Measurements from ENCODE around the gene C6orf132. TPM values are rescaled to one million over a fixed set of nuclear protein-coding genes. Genes with fewer than 3 reads are reported as not detected.

The C6orf132 gene
- total RNA-seq, 4 donors from 2014 or later = 0.22 to 4.7 (median 2.2) TPM

- Histone ChIP-seq H3K9me3 (no peaks in the 10 kb centered on the region), H3K36me3 (no peaks in the 10 kb centered on the region), H3K27ac (no peak overlapping the region), H3K4me3 (no peak overlapping the region), H3K27me3 (peaks cover 0 to 5% of the 10 kb centered on the region in 2 donors), H3K4me1 (peaks cover 0 to 10% (median 0%) of the 10 kb centered on the region in 4 donors)
- TF ChIP-seq EP300 (IDR thresholded peaks at IDR 0.05) (no peak), CTCF (IDR thresholded peaks at IDR 0.05) (no peak), POLR2A (IDR thresholded peaks at IDR 0.05) (no peak)
- WGBS, 2 donors = 42 to 49% methylated on average over 14 of the region's 14 CpGs
- no peak for DNase-seq (ENCODE audit: low spot score in 2 of 2)
These were observed 5.8 kb downstream of the C6orf132 start for GRCh38 chr6:42136508-42137193.

GRCh38 chr6:42135722-42136121, 6.7 kb downstream of the C6orf132 start:
- DNase-seq (ENCODE audit: low spot score in 2 of 2) = no peak
- WGBS, 2 donors = 91 to 92% methylated on average over 2 of the region's 2 CpGs
- Histone ChIP-seq H3K4me1 (peaks cover 0 to 10% (median 0%) of the 10 kb centered on the region in 4 donors), H3K27me3 (no peaks in the 10 kb centered on the region), H3K27ac (no peak overlapping the region), H3K36me3 (no peaks in the 10 kb centered on the region), H3K9me3 (no peaks in the 10 kb centered on the region), H3K4me3 (no peak overlapping the region)
- TF ChIP-seq POLR2A (IDR thresholded peaks at IDR 0.05) = no peak

GRCh38 chr6:42135161-42135560, 7.3 kb downstream of the C6orf132 start:
- 72 to 73% methylated on average over 9 to 12 of the region's 12 CpGs for WGBS, 2 donors
- H3K27ac ChIP-seq = no peak overlapping the region

GRCh38 chr6:42133926-42134325, 8.5 kb downstream of the C6orf132 start:
- Histone ChIP-seq H3K9me3 (no peaks in the 10 kb centered on the region), H3K4me3 (no peak overlapping the region), H3K4me1 (no peaks in the 10 kb centered on the region), H3K36me3 (no peaks in the 10 kb centered on the region), H3K27me3 (no peaks in the 10 kb centered on the region), H3K27ac (no peak overlapping the region)
- TF ChIP-seq CTCF (IDR thresholded peaks at IDR 0.05) (no peak), EP300 (IDR thresholded peaks at IDR 0.05) (no peak), POLR2A (IDR thresholded peaks at IDR 0.05) (no peak)
- WGBS, 2 donors = 86 to 90% methylated on average over 4 of the region's 4 CpGs
- DNase-seq (ENCODE audit: low spot score in 2 of 2) = no peak

More at GRCh38 chr6:42135161-42135560, 7.3 kb downstream of the C6orf132 start:
- no peak overlapping the region for H3K4me3 ChIP-seq
- TF ChIP-seq EP300 (IDR thresholded peaks at IDR 0.05) = no peak
- TF ChIP-seq POLR2A (IDR thresholded peaks at IDR 0.05) = no peak
- TF ChIP-seq CTCF (IDR thresholded peaks at IDR 0.05) = no peak
- peaks cover 0 to 7% (median 0%) of the 10 kb centered on the region in 4 donors for H3K4me1 ChIP-seq
- no peak for DNase-seq (ENCODE audit: low spot score in 2 of 2)
- no peaks in the 10 kb centered on the region for H3K27me3 ChIP-seq
- H3K9me3 ChIP-seq = no peaks in the 10 kb centered on the region
- H3K36me3 ChIP-seq = no peaks in the 10 kb centered on the region

- TF ChIP-seq EP300 (IDR thresholded peaks at IDR 0.05) (no peak), POLR2A (IDR thresholded peaks at IDR 0.05) (no peak), CTCF (IDR thresholded peaks at IDR 0.05) (no peak)
- no peaks in the 10 kb centered on the region for H3K9me3 ChIP-seq
- no peak for DNase-seq (ENCODE audit: low spot score in 2 of 2)
- no peaks in the 10 kb centered on the region for H3K36me3 ChIP-seq
- H3K4me3 ChIP-seq = no peak overlapping the region
- no peak overlapping the region for H3K27ac ChIP-seq
- H3K4me1 ChIP-seq = no peaks in the 10 kb centered on the region
- no peaks in the 10 kb centered on the region for H3K27me3 ChIP-seq
- 68 to 82% methylated on average over 11 of the region's 11 CpGs for WGBS, 2 donors
These were observed 10.9 kb downstream of the C6orf132 start for GRCh38 chr6:42131531-42131930.
